ENCODE data around the gene RFTN1.

The RFTN1 gene

GRCh38 chr3:16449369-16449768 is 64.1 kb downstream of the RFTN1 start:
- Histone ChIP-seq H2BK5ac (ENCODE audit: low read length) (peak overlapping the region; percentile 20), H3K27ac (ENCODE audit: low read depth, low read length) (no peak overlapping the region), H3K79me2 (ENCODE audit: control insufficient read depth, insufficient read depth, low read length) (no peaks in the 10 kb centered on the region), H2BK120ac (ENCODE audit: low read depth, low read length) (no peak overlapping the region), H3K23ac (ENCODE audit: low read length) (no peak overlapping the region), H3K4ac (ENCODE audit: low read depth, low read length) (no peak overlapping the region), H3K9ac (ENCODE audit: low read length) (no peak overlapping the region), H3K4me1 (ENCODE audit: control insufficient read depth, low read depth, low read length) (peaks cover 7% of the 10 kb centered on the region), H3K56ac (ENCODE audit: low read length) (no peak overlapping the region), H3K18ac (ENCODE audit: low read length) (no peak overlapping the region), H2BK15ac (replicated peaks; ENCODE audit: low read depth) (no peak overlapping the region), H2AK5ac (ENCODE audit: low read length) (no peak overlapping the region), H3K36me3 (ENCODE audit: control insufficient read depth, insufficient read depth, low read length) (no peaks in the 10 kb centered on the region), H3K4me3 (ENCODE audit: low read length) (no peak overlapping the region), H3K79me1 (ENCODE audit: low read length) (no peaks in the 10 kb centered on the region), H4K5ac (ENCODE audit: low read length) (no peak overlapping the region), H3K4me2 (ENCODE audit: low read length) (no peak overlapping the region), H4K8ac (ENCODE audit: low read depth, low read length) (no peak overlapping the region), H3K27me3 (ENCODE audit: insufficient read depth, low read length, poor library complexity) (no peaks in the 10 kb centered on the region)
- DNase-seq, result peak; percentile 46
- no CpG with 5 or more reads among the region's 6 CpGs for WGBS (ENCODE audit: extremely low coverage, insufficient coverage, low lambda C conversion rate)

DNA sequence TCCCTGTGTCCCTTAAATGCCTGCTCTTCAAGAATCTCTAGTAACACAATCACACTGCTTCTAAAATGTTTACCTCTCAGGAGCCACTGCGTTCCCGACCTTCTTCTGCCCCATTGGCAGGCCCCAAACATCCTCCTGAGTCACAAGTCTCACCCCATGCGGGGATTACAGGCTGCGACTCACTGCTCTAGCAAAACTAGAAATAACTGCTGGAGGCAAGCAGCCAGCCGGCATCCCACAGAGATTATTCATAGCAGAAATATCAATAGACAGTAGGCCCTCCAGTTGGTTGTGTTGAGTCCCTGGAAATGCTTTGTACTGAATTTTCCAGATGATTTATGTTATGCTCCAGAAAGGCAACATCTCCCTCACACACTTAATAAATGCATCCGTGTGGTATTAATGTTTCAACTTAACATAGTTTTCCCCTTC is 64.8 kb downstream of the RFTN1 start:
- Histone ChIP-seq H3K4ac (ENCODE audit: low read depth, low read length) (no peak overlapping the region), H3K27ac (ENCODE audit: low read depth, low read length) (no peak overlapping the region), H3K27me3 (ENCODE audit: insufficient read depth, low read length, poor library complexity) (no peaks in the 10 kb centered on the region), H3K18ac (ENCODE audit: low read length) (peak overlapping the region; percentile 3), H3K36me3 (ENCODE audit: control insufficient read depth, insufficient read depth, low read length) (no peaks in the 10 kb centered on the region), H2BK120ac (ENCODE audit: low read depth, low read length) (no peak overlapping the region), H4K5ac (ENCODE audit: low read length) (no peak overlapping the region), H3K4me1 (ENCODE audit: control insufficient read depth, low read depth, low read length) (peaks cover 4% of the 10 kb centered on the region), H2BK5ac (ENCODE audit: low read length) (no peak overlapping the region), H2AK5ac (ENCODE audit: low read length) (no peak overlapping the region), H3K9ac (ENCODE audit: low read length) (no peak overlapping the region), H3K79me1 (ENCODE audit: low read length) (no peaks in the 10 kb centered on the region), H2BK15ac (replicated peaks; ENCODE audit: low read depth) (no peak overlapping the region), H3K23ac (ENCODE audit: low read length) (no peak overlapping the region), H3K56ac (ENCODE audit: low read length) (peak overlapping the region; percentile 47), H3K4me3 (ENCODE audit: low read length) (no peak overlapping the region), H4K8ac (ENCODE audit: low read depth, low read length) (no peak overlapping the region), H3K4me2 (ENCODE audit: low read length) (no peak overlapping the region), H3K79me2 (ENCODE audit: control insufficient read depth, insufficient read depth, low read length) (no peaks in the 10 kb centered on the region)
- no CpG with 5 or more reads among the region's 6 CpGs for WGBS (ENCODE audit: extremely low coverage, insufficient coverage, low lambda C conversion rate)
- peak; percentile 82 for DNase-seq

GRCh38 chr3:16447135-16447534 is 66.4 kb downstream of the RFTN1 start:
- no peak overlapping the region for H2AK5ac ChIP-seq (ENCODE audit: low read length)
- no peak overlapping the region for H2BK15ac ChIP-seq (replicated peaks; ENCODE audit: low read depth)
- no peak overlapping the region for H3K4ac ChIP-seq (ENCODE audit: low read depth, low read length)
- H3K4me2 ChIP-seq (ENCODE audit: low read length), result no peak overlapping the region
- no peak overlapping the region for H3K27ac ChIP-seq (ENCODE audit: low read depth, low read length)
- H3K4me1 ChIP-seq (ENCODE audit: control insufficient read depth, low read depth, low read length), result peaks cover 4% of the 10 kb centered on the region
- H3K18ac ChIP-seq (ENCODE audit: low read length), result no peak overlapping the region
- no peak overlapping the region for H4K5ac ChIP-seq (ENCODE audit: low read length)
- no peak overlapping the region for H2BK120ac ChIP-seq (ENCODE audit: low read depth, low read length)
- H3K9ac ChIP-seq (ENCODE audit: low read length), result no peak overlapping the region
- no peak overlapping the region for H3K56ac ChIP-seq (ENCODE audit: low read length)
- H3K27me3 ChIP-seq (ENCODE audit: insufficient read depth, low read length, poor library complexity), result no peaks in the 10 kb centered on the region
- H3K4me3 ChIP-seq (ENCODE audit: low read length), result no peak overlapping the region
- H3K79me1 ChIP-seq (ENCODE audit: low read length), result no peaks in the 10 kb centered on the region
- H3K23ac ChIP-seq (ENCODE audit: low read length), result no peak overlapping the region
- no peak overlapping the region for H2BK5ac ChIP-seq (ENCODE audit: low read length)
- no peak for DNase-seq
- H3K79me2 ChIP-seq (ENCODE audit: control insufficient read depth, insufficient read depth, low read length), result no peaks in the 10 kb centered on the region
- no peak overlapping the region for H4K8ac ChIP-seq (ENCODE audit: low read depth, low read length)
- no peaks in the 10 kb centered on the region for H3K36me3 ChIP-seq (ENCODE audit: control insufficient read depth, insufficient read depth, low read length)
- WGBS (ENCODE audit: extremely low coverage, insufficient coverage, low lambda C conversion rate), result no CpG with 5 or more reads among the region's 4 CpGs

GRCh38 chr3:16444344-16444743 is 69.2 kb downstream of the RFTN1 start:
- Histone ChIP-seq H3K79me2 (ENCODE audit: control insufficient read depth, insufficient read depth, low read length) (no peaks in the 10 kb centered on the region), H3K18ac (ENCODE audit: low read length) (no peak overlapping the region), H3K4me3 (ENCODE audit: low read length) (no peak overlapping the region), H3K4me1 (ENCODE audit: control insufficient read depth, low read depth, low read length) (no peaks in the 10 kb centered on the region), H4K5ac (ENCODE audit: low read length) (no peak overlapping the region), H3K23ac (ENCODE audit: low read length) (no peak overlapping the region), H3K79me1 (ENCODE audit: low read length) (no peaks in the 10 kb centered on the region), H3K4ac (ENCODE audit: low read depth, low read length) (no peak overlapping the region), H3K36me3 (ENCODE audit: control insufficient read depth, insufficient read depth, low read length) (no peaks in the 10 kb centered on the region), H3K27ac (ENCODE audit: low read depth, low read length) (no peak overlapping the region), H3K27me3 (ENCODE audit: insufficient read depth, low read length, poor library complexity) (no peaks in the 10 kb centered on the region), H4K8ac (ENCODE audit: low read depth, low read length) (no peak overlapping the region), H3K9ac (ENCODE audit: low read length) (no peak overlapping the region), H2BK15ac (replicated peaks; ENCODE audit: low read depth) (no peak overlapping the region), H2BK5ac (ENCODE audit: low read length) (no peak overlapping the region), H3K56ac (ENCODE audit: low read length) (no peak overlapping the region), H2AK5ac (ENCODE audit: low read length) (no peak overlapping the region), H2BK120ac (ENCODE audit: low read depth, low read length) (no peak overlapping the region), H3K4me2 (ENCODE audit: low read length) (no peak overlapping the region)
- WGBS (ENCODE audit: extremely low coverage, insufficient coverage, low lambda C conversion rate), result no CpG with 5 or more reads among the region's 6 CpGs
- no peak for DNase-seq

- no peak overlapping the region for H3K27ac ChIP-seq (ENCODE audit: low read depth, low read length)
- no peaks in the 10 kb centered on the region for H3K4me1 ChIP-seq (ENCODE audit: control insufficient read depth, low read depth, low read length)
- H3K23ac ChIP-seq (ENCODE audit: low read length), result no peak overlapping the region
- WGBS (ENCODE audit: extremely low coverage, insufficient coverage, low lambda C conversion rate), result no CpG with 5 or more reads among the region's 1 CpG
- no peaks in the 10 kb centered on the region for H3K79me2 ChIP-seq (ENCODE audit: control insufficient read depth, insufficient read depth, low read length)
- H3K4me3 ChIP-seq (ENCODE audit: low read length), result no peak overlapping the region
- H3K79me1 ChIP-seq (ENCODE audit: low read length), result no peaks in the 10 kb centered on the region
- no peaks in the 10 kb centered on the region for H3K36me3 ChIP-seq (ENCODE audit: control insufficient read depth, insufficient read depth, low read length)
- H2BK15ac ChIP-seq (replicated peaks; ENCODE audit: low read depth), result no peak overlapping the region
- no peak for DNase-seq
- no peak overlapping the region for H3K56ac ChIP-seq (ENCODE audit: low read length)
- H3K4me2 ChIP-seq (ENCODE audit: low read length), result no peak overlapping the region
- no peak overlapping the region for H2AK5ac ChIP-seq (ENCODE audit: low read length)
- no peak overlapping the region for H2BK5ac ChIP-seq (ENCODE audit: low read length)
- H4K8ac ChIP-seq (ENCODE audit: low read depth, low read length), result no peak overlapping the region
- no peaks in the 10 kb centered on the region for H3K27me3 ChIP-seq (ENCODE audit: insufficient read depth, low read length, poor library complexity)
- no peak overlapping the region for H2BK120ac ChIP-seq (ENCODE audit: low read depth, low read length)
- H3K18ac ChIP-seq (ENCODE audit: low read length), result no peak overlapping the region
- H3K4ac ChIP-seq (ENCODE audit: low read depth, low read length), result no peak overlapping the region
- H4K5ac ChIP-seq (ENCODE audit: low read length), result no peak overlapping the region
- H3K9ac ChIP-seq (ENCODE audit: low read length), result no peak overlapping the region
These were observed 70.8 kb downstream of the RFTN1 start for GRCh38 chr3:16442730-16443129.

DNA sequence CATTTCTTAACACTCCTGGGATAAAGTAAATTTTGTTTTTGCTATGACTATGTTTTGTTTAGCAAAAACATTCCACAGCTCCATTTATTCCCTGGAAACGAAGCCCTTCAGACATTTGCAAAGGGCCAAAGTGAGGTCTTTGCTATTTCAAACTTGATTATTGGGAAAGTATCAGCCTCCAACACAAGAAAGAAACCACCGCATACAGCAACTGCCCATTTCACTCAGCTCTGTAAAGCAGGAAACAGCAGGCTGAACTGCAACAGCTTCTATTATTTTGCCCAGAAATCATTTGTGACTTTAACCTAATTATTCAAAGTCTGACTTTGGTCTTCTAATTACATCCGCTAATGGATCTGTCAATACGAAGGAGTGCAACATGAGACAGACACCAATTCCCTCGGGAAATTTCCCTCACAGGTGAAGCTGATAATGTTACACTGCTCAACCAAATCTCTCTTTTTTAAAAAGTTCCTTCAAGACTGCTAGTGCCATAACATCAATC is 72.1 kb downstream of the RFTN1 start:
- Histone ChIP-seq H4K8ac (ENCODE audit: low read depth, low read length) (no peak overlapping the region), H3K27me3 (ENCODE audit: insufficient read depth, low read length, poor library complexity) (no peaks in the 10 kb centered on the region), H3K79me1 (ENCODE audit: low read length) (no peaks in the 10 kb centered on the region), H3K4me1 (ENCODE audit: control insufficient read depth, low read depth, low read length) (no peaks in the 10 kb centered on the region), H3K23ac (ENCODE audit: low read length) (no peak overlapping the region), H2BK120ac (ENCODE audit: low read depth, low read length) (no peak overlapping the region), H3K9ac (ENCODE audit: low read length) (no peak overlapping the region), H3K4ac (ENCODE audit: low read depth, low read length) (no peak overlapping the region), H3K56ac (ENCODE audit: low read length) (no peak overlapping the region), H3K4me2 (ENCODE audit: low read length) (no peak overlapping the region), H3K4me3 (ENCODE audit: low read length) (no peak overlapping the region), H2BK5ac (ENCODE audit: low read length) (no peak overlapping the region), H3K27ac (ENCODE audit: low read depth, low read length) (no peak overlapping the region), H2BK15ac (replicated peaks; ENCODE audit: low read depth) (no peak overlapping the region), H3K36me3 (ENCODE audit: control insufficient read depth, insufficient read depth, low read length) (no peaks in the 10 kb centered on the region), H3K79me2 (ENCODE audit: control insufficient read depth, insufficient read depth, low read length) (no peaks in the 10 kb centered on the region), H3K18ac (ENCODE audit: low read length) (no peak overlapping the region), H4K5ac (ENCODE audit: low read length) (no peak overlapping the region), H2AK5ac (ENCODE audit: low read length) (no peak overlapping the region)
- DNase-seq, result no peak
- WGBS (ENCODE audit: extremely low coverage, insufficient coverage, low lambda C conversion rate), result no CpG with 5 or more reads among the region's 5 CpGs
